PC-9 (cell line): ENCODE results near the gene MEX3A. TPM values are rescaled to one million over a fixed set of nuclear protein-coding genes. Genes with fewer than 3 reads are reported as not detected.
A peak's percentile ranks its signal among the peaks of the same experiment; 100 is the strongest.

Source experiments
- BruUV-seq: library from RNA; stranded (reverse); fragments of 400-500 nt; replicated peaks from 2 replicates; lab custom pipeline; 2021; lab: Mats Ljungman, UMichigan
- CTCF ChIA-PET: fragments of 300-600 bp; sonication (Branson Sonifier 250); formaldehyde crosslinking; loops from one replicate; lab custom pipeline; 2022; ENCODE audit warnings: antibody characterized with exemption; lab: Charles Lee
- POLR2A ChIA-PET: fragments of 300-600 bp; sonication (Branson Sonifier 250); formaldehyde crosslinking; loops from one replicate; lab custom pipeline; 2022; ENCODE audit warnings: antibody characterized with exemption; ENCODE audit not compliant: unreplicated experiment; lab: Charles Lee
- DNase-seq, 2 experiments: peaks; one replicate each; pipeline versions ENCODE4 v3.0.0 to v3.0.0-alpha.2; 2015 to 2022; ENCODE audit warnings: mixed read lengths in 1 of 2
- H2AFZ ChIP-seq: fragments of 200-600 bp; sonication (generic); 2 replicates; pipeline ENCODE4 v1.8.1; 2017; ENCODE audit warnings: antibody characterized with exemption
- H3F3A ChIP-seq: fragments of 200-600 bp; sonication (generic); 2 replicates; pipeline ENCODE4 v1.8.1; 2017; ENCODE audit warnings: antibody characterized with exemption, mild to moderate bottlenecking, low read depth; ENCODE audit not compliant: insufficient read depth
- H3K27ac ChIP-seq: fragments of 200-600 bp; sonication (generic); 2 replicates; pipeline ENCODE4 v1.6.1; 2016; ENCODE audit warnings: mixed run types
- H3K27me3 ChIP-seq: fragments of 200-600 bp; sonication (generic); 2 replicates; pipeline ENCODE4 v1.6.1; 2016; ENCODE audit warnings: low read depth, mixed run types; ENCODE audit not compliant: insufficient read depth
- H3K36me3 ChIP-seq: fragments of 200-600 bp; sonication (generic); 2 replicates; pipeline ENCODE4 v1.6.1; 2016; ENCODE audit warnings: low read depth, mixed run types
- H3K4me1 ChIP-seq: fragments of 200-600 bp; sonication (generic); replicated peaks from 2 replicates; pipeline ENCODE4 v1.6.1; 2016; ENCODE audit warnings: mixed run types; ENCODE audit not compliant: insufficient read depth
- H3K4me2 ChIP-seq: fragments of 200-600 bp; sonication (generic); 2 replicates; pipeline ENCODE4 v1.6.1; 2017; ENCODE audit warnings: mixed run types
- H3K4me3 ChIP-seq: fragments of 200-600 bp; sonication (generic); 2 replicates; pipeline ENCODE4 v1.6.1; 2016; ENCODE audit warnings: mixed run types
- H3K79me2 ChIP-seq: fragments of 200-600 bp; sonication (generic); 2 replicates; pipeline ENCODE4 v1.6.1; 2017; ENCODE audit warnings: low read depth, mixed run types
- H3K9me2 ChIP-seq: fragments of 200-600 bp; sonication (generic); 2 replicates; pipeline ENCODE4 v1.8.1; 2017; ENCODE audit warnings: mild to moderate bottlenecking; ENCODE audit not compliant: insufficient read depth
- H3K9me3 ChIP-seq: fragments of 200-600 bp; sonication (generic); 2 replicates; pipeline ENCODE4 v1.8.1; 2016; ENCODE audit warnings: low read depth; ENCODE audit not compliant: insufficient read depth
- H4K20me1 ChIP-seq: fragments of 200-600 bp; sonication (generic); 2 replicates; pipeline ENCODE4 v1.8.1; 2017; ENCODE audit not compliant: insufficient read depth
- EZH2 ChIP-seq: fragments of 200-600 bp; sonication (generic); IDR thresholded peaks from 2 replicates; pipeline ENCODE4 v1.8.0; 2017; ENCODE audit warnings: antibody characterized with exemption, low read depth
- intact Hi-C: fragments of 100-400 bp; cut with micrococcal nuclease; formaldehyde crosslinking; loops from one replicate; pipeline ENCODE4 v1.10.0; 2022; ENCODE audit not compliant: unreplicated experiment
- total RNA-seq: library from RNA; stranded (reverse); gene quantifications from 2 replicates; pipeline ENCODE4 v1.2.3, GENCODE V29; 2021
- TF ChIP-seq, protein P1 (sequence below): fragments of 200-600 bp; sonication (generic); conservative IDR thresholded peaks from 2 replicates; pipeline ENCODE4 v1.6.1; 2017; ENCODE audit warnings: mixed run types, antibody characterized with exemption, mild to moderate bottlenecking, moderate library complexity

The MEX3A gene
- total RNA-seq, 1 experiment from 2014 or later, result 7.2 TPM

DNA sequence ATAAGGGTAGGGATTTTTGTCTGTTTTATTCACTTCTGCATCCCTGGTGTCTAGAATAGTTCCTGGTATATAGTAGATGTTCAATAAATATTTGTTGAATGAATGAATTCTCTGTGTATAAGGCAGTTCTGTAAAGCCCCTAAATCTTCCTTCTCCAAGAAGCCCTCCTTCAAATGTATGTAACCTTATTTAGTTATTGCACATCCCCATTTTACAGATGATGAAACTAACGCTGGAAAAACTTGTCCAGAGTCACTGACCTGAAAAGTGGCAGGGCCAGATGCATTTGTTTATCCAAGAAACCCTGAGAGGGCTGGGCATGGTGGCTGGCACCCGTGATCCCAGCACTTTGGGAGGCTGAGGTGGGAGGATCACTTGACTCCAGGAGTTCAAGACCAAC lies 28.0 kb upstream of the MEX3A start:
- CTCF ChIA-PET, result no interaction called here
- H3K36me3 ChIP-seq, result no peaks in the 10 kb centered on the region
- no peaks in the 10 kb centered on the region for H3K9me2 ChIP-seq
- no TSS peak for BruUV-seq
- H3K27ac ChIP-seq, result no peak overlapping the region
- no peak for TF ChIP-seq EZH2
- TF ChIP-seq, protein P1, sequence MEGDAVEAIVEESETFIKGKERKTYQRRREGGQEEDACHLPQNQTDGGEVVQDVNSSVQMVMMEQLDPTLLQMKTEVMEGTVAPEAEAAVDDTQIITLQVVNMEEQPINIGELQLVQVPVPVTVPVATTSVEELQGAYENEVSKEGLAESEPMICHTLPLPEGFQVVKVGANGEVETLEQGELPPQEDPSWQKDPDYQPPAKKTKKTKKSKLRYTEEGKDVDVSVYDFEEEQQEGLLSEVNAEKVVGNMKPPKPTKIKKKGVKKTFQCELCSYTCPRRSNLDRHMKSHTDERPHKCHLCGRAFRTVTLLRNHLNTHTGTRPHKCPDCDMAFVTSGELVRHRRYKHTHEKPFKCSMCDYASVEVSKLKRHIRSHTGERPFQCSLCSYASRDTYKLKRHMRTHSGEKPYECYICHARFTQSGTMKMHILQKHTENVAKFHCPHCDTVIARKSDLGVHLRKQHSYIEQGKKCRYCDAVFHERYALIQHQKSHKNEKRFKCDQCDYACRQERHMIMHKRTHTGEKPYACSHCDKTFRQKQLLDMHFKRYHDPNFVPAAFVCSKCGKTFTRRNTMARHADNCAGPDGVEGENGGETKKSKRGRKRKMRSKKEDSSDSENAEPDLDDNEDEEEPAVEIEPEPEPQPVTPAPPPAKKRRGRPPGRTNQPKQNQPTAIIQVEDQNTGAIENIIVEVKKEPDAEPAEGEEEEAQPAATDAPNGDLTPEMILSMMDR, result no peak
- no peaks in the 10 kb centered on the region for H3K27me3 ChIP-seq
- peaks cover 32% of the 10 kb centered on the region for H3F3A ChIP-seq
- H2AFZ ChIP-seq, result no peak overlapping the region
- peaks cover 7% of the 10 kb centered on the region for H3K79me2 ChIP-seq
- no peak overlapping the region for H3K4me3 ChIP-seq
- H3K4me1 ChIP-seq, result peaks cover 77% of the 10 kb centered on the region
- H4K20me1 ChIP-seq, result peaks cover 6% of the 10 kb centered on the region; the same call in 1 of the 2 replicates
- intact Hi-C loops, result no loop called here
- no peak overlapping the region for H3K4me2 ChIP-seq
- DNase-seq, result no peak
- POLR2A ChIA-PET, result no interaction called here
- H3K9me3 ChIP-seq, result no peaks in the 10 kb centered on the region

DNA sequence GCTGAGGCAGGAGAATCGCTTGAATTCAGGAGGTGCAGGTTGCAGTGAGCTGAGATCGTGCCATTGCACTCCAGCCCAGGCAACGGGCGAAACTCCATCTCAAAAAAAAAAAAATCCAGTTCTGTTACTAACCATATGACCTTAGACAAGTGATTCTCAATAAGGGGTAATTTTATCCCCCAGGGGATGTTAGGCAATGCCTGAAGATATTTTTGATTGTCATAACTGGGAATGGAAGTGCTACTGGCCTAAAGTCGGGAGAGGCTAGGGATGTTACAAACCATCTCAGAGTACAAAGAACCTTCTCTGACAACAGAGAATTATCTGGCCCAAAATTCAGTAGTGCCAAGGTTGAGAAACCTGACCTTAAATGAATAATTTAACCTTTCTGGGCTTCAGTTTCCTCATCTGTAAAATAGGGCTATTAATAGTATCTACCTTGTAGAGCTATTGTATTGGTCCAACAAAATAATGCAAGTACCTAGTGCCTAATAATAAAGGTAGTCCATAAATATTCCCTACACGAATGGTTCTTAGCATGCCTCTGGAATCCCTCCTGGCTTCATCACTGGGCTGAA lies 26.5 kb upstream of the MEX3A start:
- intact Hi-C loops, result no loop called here
- no peak overlapping the region for H3K4me3 ChIP-seq
- H3K4me2 ChIP-seq, result peak overlapping the region; percentile 1; the same call in 1 of the 2 replicates
- H3K9me3 ChIP-seq, result no peaks in the 10 kb centered on the region
- CTCF ChIA-PET, result no interaction called here
- no peak for DNase-seq
- BruUV-seq, result no TSS peak
- TF ChIP-seq EZH2, result no peak
- TF ChIP-seq, protein P1, result no peak
- no peak overlapping the region for H3K27ac ChIP-seq
- peaks cover 90% of the 10 kb centered on the region for H3K4me1 ChIP-seq
- H4K20me1 ChIP-seq, result no peaks in the 10 kb centered on the region
- H3K27me3 ChIP-seq, result no peaks in the 10 kb centered on the region
- H3K9me2 ChIP-seq, result no peaks in the 10 kb centered on the region
- no peak overlapping the region for H2AFZ ChIP-seq
- H3K79me2 ChIP-seq, result no peaks in the 10 kb centered on the region
- POLR2A ChIA-PET, result no interaction called here
- H3F3A ChIP-seq, result peaks cover 34% of the 10 kb centered on the region
- H3K36me3 ChIP-seq, result no peaks in the 10 kb centered on the region

DNA sequence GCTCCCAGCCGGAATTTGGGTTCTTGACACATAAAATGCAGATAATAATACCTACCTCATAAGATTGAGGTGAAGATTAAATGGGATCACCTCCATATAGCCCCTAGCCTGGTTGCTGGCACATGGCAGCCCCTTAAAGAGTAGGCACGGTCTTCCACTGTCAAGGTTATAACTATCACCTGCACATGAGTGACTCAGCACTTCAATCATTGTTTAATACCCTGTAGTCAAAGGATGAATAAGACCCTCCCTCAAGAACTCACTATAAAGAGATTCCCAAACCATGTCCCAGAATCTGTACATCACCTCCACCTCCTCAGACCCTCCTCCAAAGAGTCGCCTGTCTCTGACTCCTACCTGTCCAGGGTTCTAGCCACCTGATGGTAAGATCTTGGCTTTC lies 25.8 kb upstream of the MEX3A start:
- Histone ChIP-seq H3K9me2 (no peaks in the 10 kb centered on the region), H3K79me2 (no peaks in the 10 kb centered on the region), H3K4me3 (no peak overlapping the region), H3K4me2 (peak overlapping the region; percentile 7; the same call in 1 of the 2 replicates), H3F3A (peaks cover 34% of the 10 kb centered on the region), H3K4me1 (peaks cover 90% of the 10 kb centered on the region), H3K27me3 (no peaks in the 10 kb centered on the region), H3K9me3 (no peaks in the 10 kb centered on the region), H4K20me1 (no peaks in the 10 kb centered on the region), H3K27ac (no peak overlapping the region), H3K36me3 (no peaks in the 10 kb centered on the region), H2AFZ (no peak overlapping the region)
- intact Hi-C loops, result no loop called here
- TF ChIP-seq, protein P1, result no peak
- no peak for TF ChIP-seq EZH2
- ChIA-PET CTCF (no interaction called here), POLR2A (no interaction called here)
- BruUV-seq, result no TSS peak
- DNase-seq, result no peak
